Testis (tissue), 3 donors: ENCODE measurements around the gene CORIN. TPM values are rescaled to one million over a fixed set of nuclear protein-coding genes. Genes with fewer than 3 reads are reported as not detected.

Experiments
- DNase-seq: peaks from one replicate; pipeline ENCODE4 v3.0.0-alpha.2; 2019
- H3K27ac ChIP-seq, 2 donors: fragments of 200-600 bp; sonication (generic); one replicate each; pipeline ENCODE4 v1.5.1; 2019
- H3K27me3 ChIP-seq: fragments of 200-600 bp; sonication (generic); one replicate; pipeline ENCODE4 v1.5.1; 2019
- H3K36me3 ChIP-seq: fragments of 200-600 bp; sonication (generic); one replicate; pipeline ENCODE4 v1.5.1; 2017; ENCODE audit warnings: low read depth; ENCODE audit errors: missing control alignments
- H3K4me1 ChIP-seq: fragments of 200-600 bp; sonication (generic); one replicate; pipeline ENCODE4 v1.5.1; 2019
- H3K4me3 ChIP-seq, 2 donors: fragments of 200-600 bp; sonication (generic); one replicate each; pipeline ENCODE4 v1.5.1; 2017 to 2019
- H3K9me3 ChIP-seq: fragments of 200-600 bp; sonication (generic); one replicate; pipeline ENCODE4 v1.5.1; 2017
- POLR2A ChIP-seq: fragments of 450-650 bp; IDR thresholded peaks from one replicate; pipeline ENCODE4 v1.6.1; 2017; ENCODE audit warnings: antibody characterized with exemption, mild to moderate bottlenecking, moderate library complexity
- WGBS, 2 donors: methylation state at CpG; one replicate each; pipeline ENCODE4 v1.1.5; 2018; 5-methylcytosine and 5-hydroxymethylcytosine counted together
- intact Hi-C: fragments of 100-400 bp; cut with DNase I; formaldehyde crosslinking; loops from one replicate; pipeline ENCODE4 v1.15.1; 2023; ENCODE audit warnings: low total_unique reads
- polyA plus RNA-seq: library from polyadenylated mRNA; stranded (reverse); fragments of 350-450 nt; fragmentation: Illumina TruSeq; extraction: RNeasy Lipid Tissue Mini Kit (QIAGEN cat#74804); gene quantifications from one replicate; pipeline ENCODE4 v1.2.3, GENCODE V29; 2014; ENCODE audit warnings: low read depth, low replicate concordance; ENCODE audit not compliant: insufficient read depth
- total RNA-seq, 2 donors: library from RNA; depleted of rRNA; stranded (reverse); fragments of >200 nt; gene quantifications; one replicate each; pipeline ENCODE4 v1.2.3, GENCODE V29; 2016
- TF ChIP-seq, protein P1 (sequence below), 3 experiments: fragments of 450-650 bp in 2 of 3; fragments of 200-600 bp in 1 of 3; sonication (generic) in 1 of 3; IDR thresholded peaks; one replicate each; pipeline ENCODE4 v1.5.1; 2016 to 2019; ENCODE audit warnings: antibody characterized with exemption in 3 of 3, mild to moderate bottlenecking in 2 of 3, moderate library complexity in 1 of 3

Gene CORIN
- total and polyA plus RNA-seq, 3 donors from 2014 or later, result 4.6 to 6.1 (median 4.7) TPM

DNA sequence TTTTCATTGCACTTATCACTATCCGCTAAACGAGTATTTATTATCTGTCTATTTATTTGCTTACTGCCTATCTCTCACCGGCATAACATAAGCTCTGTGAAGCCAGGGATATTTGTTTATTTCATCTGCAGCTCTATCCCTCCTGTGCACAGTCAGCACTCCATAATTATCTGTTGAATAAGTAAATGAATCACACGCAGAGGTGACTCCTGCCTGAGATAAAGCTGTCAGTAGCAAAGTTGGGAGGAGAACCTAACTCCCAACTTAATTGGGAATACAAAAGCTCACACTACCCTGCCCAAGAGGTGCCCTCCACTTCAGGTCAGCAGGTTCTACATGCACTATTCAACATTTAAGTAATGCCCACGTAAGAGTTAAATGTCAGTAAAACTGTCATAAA lies 85.7 kb downstream of the CORIN start:
- no peaks in the 10 kb centered on the region for H3K36me3 ChIP-seq
- H3K27ac ChIP-seq, result no peak overlapping the region
- no peak overlapping the region for H3K4me3 ChIP-seq
- no peaks in the 10 kb centered on the region for H3K4me1 ChIP-seq
- intact Hi-C loops, result no loop called here
- no peaks in the 10 kb centered on the region for H3K27me3 ChIP-seq
- TF ChIP-seq, protein P1, sequence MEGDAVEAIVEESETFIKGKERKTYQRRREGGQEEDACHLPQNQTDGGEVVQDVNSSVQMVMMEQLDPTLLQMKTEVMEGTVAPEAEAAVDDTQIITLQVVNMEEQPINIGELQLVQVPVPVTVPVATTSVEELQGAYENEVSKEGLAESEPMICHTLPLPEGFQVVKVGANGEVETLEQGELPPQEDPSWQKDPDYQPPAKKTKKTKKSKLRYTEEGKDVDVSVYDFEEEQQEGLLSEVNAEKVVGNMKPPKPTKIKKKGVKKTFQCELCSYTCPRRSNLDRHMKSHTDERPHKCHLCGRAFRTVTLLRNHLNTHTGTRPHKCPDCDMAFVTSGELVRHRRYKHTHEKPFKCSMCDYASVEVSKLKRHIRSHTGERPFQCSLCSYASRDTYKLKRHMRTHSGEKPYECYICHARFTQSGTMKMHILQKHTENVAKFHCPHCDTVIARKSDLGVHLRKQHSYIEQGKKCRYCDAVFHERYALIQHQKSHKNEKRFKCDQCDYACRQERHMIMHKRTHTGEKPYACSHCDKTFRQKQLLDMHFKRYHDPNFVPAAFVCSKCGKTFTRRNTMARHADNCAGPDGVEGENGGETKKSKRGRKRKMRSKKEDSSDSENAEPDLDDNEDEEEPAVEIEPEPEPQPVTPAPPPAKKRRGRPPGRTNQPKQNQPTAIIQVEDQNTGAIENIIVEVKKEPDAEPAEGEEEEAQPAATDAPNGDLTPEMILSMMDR (IDR thresholded peaks at IDR 0.05), result no peak
- no peak for TF ChIP-seq POLR2A
- WGBS, 2 donors, result 52 to 72% methylated on average over 5 of the region's 5 CpGs
- no peaks in the 10 kb centered on the region for H3K9me3 ChIP-seq
- no peak for DNase-seq

DNA sequence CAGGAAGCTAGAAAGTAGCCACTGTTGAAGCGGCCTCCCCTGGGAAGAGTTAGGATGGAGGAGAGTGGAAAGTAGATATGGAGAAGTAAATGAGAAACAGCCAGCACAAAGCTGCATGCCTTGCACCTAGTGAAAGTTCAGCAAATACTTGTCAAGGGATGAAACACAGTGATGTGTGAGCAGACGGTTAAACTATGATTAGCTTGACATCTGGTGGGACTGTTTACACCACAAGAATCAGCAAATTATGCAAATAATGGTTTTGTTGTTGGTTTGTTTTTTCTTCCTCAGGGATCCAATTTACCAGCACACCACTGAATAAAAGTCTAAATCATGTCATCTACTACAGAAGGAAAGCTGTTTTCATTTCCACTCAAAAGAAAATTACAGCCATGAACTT lies 87.1 kb downstream of the CORIN start:
- H3K36me3 ChIP-seq, result no peaks in the 10 kb centered on the region
- no peak for TF ChIP-seq POLR2A
- H3K9me3 ChIP-seq, result no peaks in the 10 kb centered on the region
- H3K27me3 ChIP-seq, result no peaks in the 10 kb centered on the region
- 90 to 96% methylated on average over 2 of the region's 2 CpGs for WGBS, 2 donors
- no peak for DNase-seq
- no peak overlapping the region for H3K4me3 ChIP-seq
- intact Hi-C loops, result no loop called here
- no peak overlapping the region for H3K27ac ChIP-seq
- no peaks in the 10 kb centered on the region for H3K4me1 ChIP-seq

DNA sequence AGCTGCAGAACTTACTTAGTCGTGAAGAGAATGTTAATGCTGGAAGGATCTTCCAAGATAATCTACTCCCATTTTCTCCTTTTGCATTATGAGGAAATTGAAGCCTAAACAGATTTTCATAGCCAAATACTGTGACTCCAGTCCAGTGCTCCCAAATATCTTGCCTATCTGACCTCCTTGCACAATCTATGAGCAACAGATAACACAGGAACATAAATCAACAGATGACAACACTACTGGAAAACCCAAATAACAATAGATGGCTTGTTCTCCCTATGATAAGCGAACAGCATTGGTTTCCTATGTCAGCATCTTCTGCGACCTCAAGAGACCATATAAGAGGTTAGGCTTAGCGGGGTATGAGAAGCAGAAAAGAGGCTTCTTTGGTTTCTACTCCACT lies 88.0 kb downstream of the CORIN start:
- no peaks in the 10 kb centered on the region for H3K27me3 ChIP-seq
- no peaks in the 10 kb centered on the region for H3K4me1 ChIP-seq
- H3K4me3 ChIP-seq, result no peak overlapping the region
- no peak for DNase-seq
- H3K9me3 ChIP-seq, result no peaks in the 10 kb centered on the region
- no peaks in the 10 kb centered on the region for H3K36me3 ChIP-seq
- H3K27ac ChIP-seq, result no peak overlapping the region
- TF ChIP-seq, protein P1 (IDR thresholded peaks at IDR 0.05), result no peak
- no peak for TF ChIP-seq POLR2A
- 81 to 86% methylated on average over 4 of the region's 4 CpGs for WGBS, 2 donors
- intact Hi-C loops, result no loop called here

DNA sequence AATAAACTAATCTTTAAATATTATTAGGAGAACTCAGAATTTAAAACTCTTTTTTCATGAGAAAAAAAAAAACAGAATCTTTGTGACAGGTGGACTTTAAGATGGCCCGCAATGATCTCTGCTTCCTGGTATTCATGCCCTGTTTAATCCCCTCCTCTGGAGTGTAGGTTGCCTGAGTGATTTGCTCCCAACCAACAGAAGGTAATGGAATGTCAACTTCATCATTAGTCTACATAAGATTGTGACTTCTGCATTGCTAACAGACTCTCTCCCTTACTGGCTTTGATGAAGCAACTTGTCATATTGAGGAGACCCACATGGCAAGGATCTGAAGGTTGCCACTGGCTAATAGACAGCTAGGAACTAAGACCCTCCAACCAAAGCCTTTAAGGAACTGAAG lies 88.8 kb downstream of the CORIN start:
- Histone ChIP-seq H3K27ac (no peak overlapping the region), H3K4me3 (no peak overlapping the region), H3K27me3 (no peaks in the 10 kb centered on the region), H3K4me1 (no peaks in the 10 kb centered on the region), H3K36me3 (no peaks in the 10 kb centered on the region), H3K9me3 (no peaks in the 10 kb centered on the region)
- 89 to 96% methylated on average over 1 of the region's 1 CpG for WGBS, 2 donors
- TF ChIP-seq, protein P1 (IDR thresholded peaks at IDR 0.05), result no peak
- no peak for TF ChIP-seq POLR2A
- intact Hi-C loops, result no loop called here
- DNase-seq, result no peak

DNA sequence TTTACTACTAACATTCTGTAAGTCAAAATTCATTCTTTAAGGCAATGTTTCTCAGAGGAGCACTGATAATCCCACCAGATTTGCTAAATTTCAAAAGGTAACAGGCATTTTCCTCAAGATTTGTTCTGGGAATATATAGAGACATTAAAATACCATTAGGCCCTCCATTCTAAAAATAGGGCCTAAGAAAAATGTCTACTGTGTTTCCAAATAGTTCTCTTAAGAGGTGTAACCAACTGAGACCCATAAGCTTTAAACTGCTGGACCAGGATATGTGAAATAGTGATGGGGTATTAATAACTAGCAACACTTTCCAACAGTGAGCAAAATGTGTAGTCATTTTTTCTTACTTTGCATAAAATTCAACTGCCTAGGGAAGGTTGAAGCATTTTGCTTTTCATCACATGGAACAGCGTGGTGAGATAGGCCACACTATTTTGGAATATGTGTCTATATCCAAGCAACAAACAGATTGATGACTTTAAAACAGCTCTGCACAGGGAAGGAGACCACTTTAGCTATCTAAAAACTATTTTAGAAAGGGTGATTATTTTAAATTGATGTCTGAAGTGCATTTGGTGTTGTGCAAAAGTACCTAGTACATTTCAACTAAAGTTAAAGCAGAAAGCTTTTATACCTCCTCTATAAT lies 89.9 kb downstream of the CORIN start:
- intact Hi-C loops, result no loop called here
- DNase-seq, result no peak
- Histone ChIP-seq H3K9me3 (no peaks in the 10 kb centered on the region), H3K27me3 (no peaks in the 10 kb centered on the region), H3K36me3 (no peaks in the 10 kb centered on the region), H3K4me3 (no peak overlapping the region), H3K27ac (no peak overlapping the region), H3K4me1 (no peaks in the 10 kb centered on the region)
- TF ChIP-seq, protein P1 (IDR thresholded peaks at IDR 0.05), result no peak
- TF ChIP-seq POLR2A, result no peak
- 91 to 100% methylated on average over 1 of the region's 1 CpG for WGBS, 2 donors
